K562 (cell line): ENCODE results near the gene KCNQ5. TPM values are rescaled to one million over a fixed set of nuclear protein-coding genes. Genes with fewer than 3 reads are reported as not detected.
A peak's percentile ranks its signal among the peaks of the same experiment; 100 is the strongest.

Source experiments
- ATAC-seq: fragments of 200-7000 bp; cut with Tn5 transposase; 3 replicates; pipeline ENCODE4 v1.9.1; 2020; ENCODE audit warnings: moderate library complexity
- BruUV-seq: library from RNA; stranded (reverse); fragments of 400-500 nt; replicated peaks from 2 replicates; lab custom pipeline; 2021; lab: Mats Ljungman, UMichigan
- CTCF ChIA-PET: fragments of 300-600 bp; formaldehyde crosslinking; extraction: SDS; loops from one replicate; lab custom pipeline; 2021; ENCODE audit warnings: low intra/inter-chr PET ratio; lab: Yijun Ruan, JAX
- POLR2A ChIA-PET: fragments of 300-600, 350-650 bp; sonication (Branson Sonifier 250); formaldehyde crosslinking; extraction: SDS; loops from one replicate; lab custom pipeline; 2021; ENCODE audit warnings: antibody characterized with exemption, inconsistent platforms; lab: Yijun Ruan, JAX
- DNase-seq, 4 experiments: peaks; one replicate each; pipeline versions ENCODE4 v3.0.0 to v3.0.0-alpha.2; 2011 to 2018; ENCODE audit warnings: low spot score in 3 of 4, mixed read lengths in 3 of 4; ENCODE audit errors: extremely low read depth in 1 of 4
- FAIRE-seq: peaks from 2 replicates; lab custom pipeline; 2011; peaks lifted over from hg19 to GRCh38; lab: Jason Lieb, UNC
- H2AFZ ChIP-seq: 2 replicates; pipeline ENCODE4 v1.6.0; 2011; ENCODE audit warnings: low read depth, low read length, control low read depth, inconsistent platforms
- H3K27ac ChIP-seq: fragments of 200-600 bp; 3 replicates; pipeline ENCODE4 v1.8.0; 2011; ENCODE audit warnings: low read depth, mild to moderate bottlenecking, control low read depth, inconsistent platforms, low read length, moderate library complexity, mixed read lengths; ENCODE audit errors: extremely low read depth
- H3K27me3 ChIP-seq, 2 experiments: fragments of 300-600 bp in 1 of 2; 2 replicates in 1 of 2; 3 replicates in 1 of 2; pipeline versions ENCODE4 v1.6.0 to v1.8.0; 2011; ENCODE audit warnings: inconsistent platforms in 2 of 2, low read length in 2 of 2, mild to moderate bottlenecking in 1 of 2, mixed read lengths in 1 of 2, moderate library complexity in 1 of 2; ENCODE audit not compliant: control insufficient read depth in 2 of 2, insufficient read depth in 2 of 2
- H3K36me3 ChIP-seq: fragments of 300-600 bp; 3 replicates; pipeline ENCODE4 v1.8.0; 2011; ENCODE audit warnings: mild to moderate bottlenecking, low read length, inconsistent platforms; ENCODE audit not compliant: control insufficient read depth, insufficient read depth
- H3K4me1 ChIP-seq, 2 experiments: fragments of 200-600 bp in 1 of 2; replicated peaks in 1 of 2; 2 replicates in 1 of 2; 3 replicates in 1 of 2; pipeline versions ENCODE4 v1.5.1 to v1.8.0; 2011; ENCODE audit warnings: inconsistent platforms in 2 of 2, low read length in 2 of 2, mild to moderate bottlenecking in 1 of 2, mixed read lengths in 1 of 2, moderate library complexity in 1 of 2; ENCODE audit not compliant: control insufficient read depth in 2 of 2, insufficient read depth in 2 of 2
- H3K4me2 ChIP-seq: 2 replicates; pipeline ENCODE4 v1.6.1; 2011; ENCODE audit warnings: low read length, control low read depth, inconsistent platforms, mixed read lengths; ENCODE audit not compliant: insufficient read depth
- H3K4me3 ChIP-seq: fragments of 200-600 bp; sonication (generic), shearing (Covaris generic); 2 replicates; pipeline ENCODE4 v1.5.1; 2016; ENCODE audit warnings: control low read depth, inconsistent platforms
- H3K79me2 ChIP-seq: fragments of 200-600 bp; 3 replicates; pipeline ENCODE4 v1.8.0; 2011; ENCODE audit warnings: low read length, inconsistent platforms; ENCODE audit not compliant: control insufficient read depth, insufficient read depth
- H3K9ac ChIP-seq, 2 experiments: 2 replicates each; pipeline versions ENCODE4 v1.6.0 to v1.6.1; 2011; ENCODE audit warnings: low read depth in 2 of 2, low read length in 2 of 2, control low read depth in 1 of 2, inconsistent platforms in 1 of 2, mild to moderate bottlenecking in 1 of 2, mixed read lengths in 1 of 2; ENCODE audit not compliant: insufficient read depth in 1 of 2
- H3K9me1 ChIP-seq: one replicate; pipeline ENCODE4 v1.6.0; 2011; ENCODE audit warnings: inconsistent platforms, mild to moderate bottlenecking, low read length, moderate library complexity; ENCODE audit not compliant: control insufficient read depth, insufficient read depth
- H3K9me3 ChIP-seq: replicated peaks from 2 replicates; pipeline ENCODE4 v1.5.1; 2011; ENCODE audit warnings: low read depth, low read length, inconsistent platforms; ENCODE audit not compliant: control insufficient read depth, insufficient read depth
- H4K20me1 ChIP-seq: replicated peaks from 2 replicates; pipeline ENCODE4 v1.6.1; 2011; ENCODE audit warnings: low read length, inconsistent platforms, mixed read lengths; ENCODE audit not compliant: control insufficient read depth, insufficient read depth
- BRD9 ChIP-seq: fragments of 450-650 bp; IDR thresholded peaks from 2 replicates; pipeline ENCODE4 v1.6.1; 2018; ENCODE audit warnings: low read depth; ENCODE audit not compliant: partially characterized antibody
- CCAR2 ChIP-seq: fragments of 200-400 bp; formaldehyde crosslinking; IDR thresholded peaks from 2 replicates; pipeline ENCODE4 v1.6.1; 2017; ENCODE audit warnings: mild to moderate bottlenecking, low read depth, low read length
- ETS2 ChIP-seq: IDR thresholded peaks from 2 replicates; pipeline ENCODE4 v1.6.1; 2016; ENCODE audit warnings: borderline replicate concordance, missing genetic modification characterization, mild to moderate bottlenecking, moderate library complexity, missing compliant biosample characterization; ENCODE audit not compliant: poor library complexity, severe bottlenecking
- FOXP1 ChIP-seq: sonication (generic); formaldehyde crosslinking; IDR thresholded peaks from 2 replicates; pipeline ENCODE4 v1.8.0; 2022; ENCODE audit warnings: mild to moderate bottlenecking, missing genetic modification reagents
- MYBL2 ChIP-seq, 2 experiments: fragments of 450-650 bp in 1 of 2; sonication (generic) in 1 of 2; formaldehyde crosslinking in 1 of 2; IDR thresholded peaks; 2 replicates each; pipeline versions ENCODE4 v1.6.1 to v1.8.1; 2017 to 2022; ENCODE audit warnings: borderline replicate concordance in 1 of 2, inconsistent platforms in 1 of 2, low read depth in 1 of 2, mild to moderate bottlenecking in 1 of 2, missing genetic modification reagents in 1 of 2, moderate library complexity in 1 of 2
- NR1H2 ChIP-seq: sonication (generic); formaldehyde crosslinking; IDR thresholded peaks from 2 replicates; pipeline ENCODE4 v1.4.0; 2020; ENCODE audit warnings: mild to moderate bottlenecking, missing genetic modification reagents
- PKNOX1 ChIP-seq: fragments of 450-650 bp; IDR thresholded peaks from 2 replicates; pipeline ENCODE4 v1.6.1; 2016
- RFX1 ChIP-seq: fragments of 450-650 bp; IDR thresholded peaks from 2 replicates; pipeline ENCODE4 v1.6.1; 2016; ENCODE audit warnings: mild to moderate bottlenecking, moderate library complexity
- ZNF253 ChIP-seq: fragments of 250-450 bp; sonication (Bioruptor Pico); conservative IDR thresholded peaks from 2 replicates; pipeline ENCODE4 v1.6.1; 2021; ENCODE audit warnings: mild to moderate bottlenecking
- ZNF407 ChIP-seq: fragments of 450-650 bp; IDR thresholded peaks from 2 replicates; pipeline ENCODE4 v1.6.1; 2016; ENCODE audit warnings: low read depth
- WGBS: fragments of 100-300 bp; shearing (Covaris generic); methylation state at CpG from one replicate; pipeline ENCODE4 v1.1.6; 2016; ENCODE audit warnings: low coverage, mixed read lengths; ENCODE audit not compliant: insufficient coverage; ENCODE audit errors: missing lambda C conversion rate; 5-methylcytosine and 5-hydroxymethylcytosine counted together
- in situ Hi-C: fragments of 300-500 bp; cut with MboI; formaldehyde crosslinking; loops from 4 replicates; pipeline ENCODE4 v1.15.0; 2018; ENCODE audit warnings: inconsistent platforms, mixed read lengths
- intact Hi-C: fragments of 100-400 bp; cut with micrococcal nuclease; formaldehyde crosslinking; loops from 2 replicates; pipeline ENCODE4 v1.14.2; 2022
- polyA plus RNA-seq, 8 experiments: library from polyadenylated mRNA; depleted of rRNA in 4 of 8; stranded (reverse) in 5 of 8; unstranded in 3 of 8; fragments of >200 nt; fragmentation: Nextera tagmentation in 2 of 8; fragmentation: Illumina TruSeq in 1 of 8; extraction: Ambion mirVana in 2 of 8; extraction: Trizol in 1 of 8; gene quantifications; 2 replicates each; pipeline versions ENCODE4 v1.2.1 to v1.2.3, GENCODE V29; 2011 to 2014; ENCODE audit warnings: inconsistent platforms in 1 of 8, missing spikeins in 1 of 8
- total RNA-seq, 7 experiments: library from RNA; depleted of rRNA in 6 of 7; stranded (reverse); fragments of >200 nt in 6 of 7; fragmentation: Illumina TruSeq in 2 of 7; extraction: Trizol in 2 of 7; gene quantifications; 2 replicates each; pipeline versions ENCODE4 v1.2.1 to v1.2.3, GENCODE V29; 2011 to 2021; ENCODE audit warnings: low replicate concordance in 1 of 7
- TF ChIP-seq, protein P1 (sequence below): fragments of 250-450 bp; sonication (Bioruptor Pico); IDR thresholded peaks from 2 replicates; pipeline ENCODE4 v1.5.1; 2021; ENCODE audit warnings: mild to moderate bottlenecking

Gene KCNQ5
- total and polyA plus RNA-seq, 9 of the 15 experiments (the other 6 are each of a cell fraction or from before 2014, with no cell fraction given), result 0.31 to 5.9 (median 2.6) TPM

DNA sequence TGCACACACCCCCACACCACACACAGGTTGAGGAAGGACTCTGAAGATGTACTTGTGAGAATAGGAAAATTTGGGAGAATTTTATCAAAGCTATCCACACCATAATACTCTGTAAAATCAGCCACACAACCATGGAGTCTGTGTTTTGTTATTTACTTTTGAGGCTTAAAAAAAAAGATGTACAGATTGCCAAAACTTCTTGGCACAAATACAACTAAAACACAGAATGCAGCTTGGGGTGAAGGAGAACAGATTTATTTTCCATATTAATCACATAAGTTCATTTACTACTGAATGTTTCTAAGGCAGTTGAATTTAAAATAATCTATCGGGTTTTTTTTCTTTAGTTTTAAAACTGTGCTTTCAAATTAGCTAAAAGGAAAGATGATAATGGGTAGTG is 32.8 kb upstream of the KCNQ5 start:
- 14% methylated on average over 1 of the region's 1 CpG for WGBS
- ATAC-seq, result no peak
- no peak overlapping the region for H3K27ac ChIP-seq
- no peaks in the 10 kb centered on the region for H3K4me1 ChIP-seq
- H4K20me1 ChIP-seq, result no peaks in the 10 kb centered on the region
- no peak for FAIRE-seq
- no TSS peak for BruUV-seq
- no peak overlapping the region for H3K4me2 ChIP-seq
- H3K9me1 ChIP-seq, result no peaks in the 10 kb centered on the region
- H3K4me3 ChIP-seq, result no peak overlapping the region
- H2AFZ ChIP-seq, result 0 out of 2 replicates have a peak overlapping the region, but pooled peaks have one; percentile 7
- no peaks in the 10 kb centered on the region for H3K9me3 ChIP-seq
- no peak for DNase-seq
- no peak overlapping the region for H3K9ac ChIP-seq
- in situ Hi-C loops, result no loop called here
- no peaks in the 10 kb centered on the region for H3K79me2 ChIP-seq
- no peaks in the 10 kb centered on the region for H3K27me3 ChIP-seq
- intact Hi-C loops, result no loop called here
- POLR2A ChIA-PET, result interaction anchor here (0.5 to 1.3 kb wide), 4 partner anchors 9 to 1026 kb away, joined by 3 to 4 read pairs (median 4); no protein-coding TSS in a partner anchor
- no peaks in the 10 kb centered on the region for H3K36me3 ChIP-seq
- CTCF ChIA-PET, result no interaction called here
- TF ChIP-seq ETS2 (no peak), CCAR2 (no peak), ZNF407 (no peak), NR1H2 (CRISPR knock-in tag) (no peak), MYBL2 (IDR thresholded peaks at IDR 0.05; ENCODE audit: low read depth) (no peak), MYBL2 (CRISPR knock-in tag; IDR thresholded peaks at IDR 0.05; ENCODE audit: borderline replicate concordance) (no peak), RFX1 (no peak), BRD9 (no peak), PKNOX1 (no peak), FOXP1 (CRISPR knock-in tag) (no peak), ZNF253 (CRISPR knock-in tag) (no peak)
- TF ChIP-seq, protein P1, sequence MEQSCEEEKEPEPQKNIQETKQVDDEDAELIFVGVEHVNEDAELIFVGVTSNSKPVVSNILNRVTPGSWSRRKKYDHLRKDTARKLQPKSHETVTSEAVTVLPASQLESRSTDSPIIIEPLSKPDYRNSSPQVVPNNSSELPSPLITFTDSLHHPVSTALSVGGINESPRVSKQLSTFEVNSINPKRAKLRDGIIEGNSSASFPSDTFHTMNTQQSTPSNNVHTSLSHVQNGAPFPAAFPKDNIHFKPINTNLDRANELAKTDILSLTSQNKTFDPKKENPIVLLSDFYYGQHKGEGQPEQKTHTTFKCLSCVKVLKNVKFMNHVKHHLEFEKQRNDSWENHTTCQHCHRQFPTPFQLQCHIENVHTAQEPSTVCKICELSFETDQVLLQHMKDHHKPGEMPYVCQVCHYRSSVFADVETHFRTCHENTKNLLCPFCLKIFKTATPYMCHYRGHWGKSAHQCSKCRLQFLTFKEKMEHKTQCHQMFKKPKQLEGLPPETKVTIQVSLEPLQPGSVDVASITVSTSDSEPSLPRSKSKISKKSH, result no peak
